ENCODE measurements around the gene SSC4D.
"Not testable (repeated sequence)": the region's sequence is repeated elsewhere in the genome, so short reads cannot be mapped to it uniquely, and the experiment has no call there.

Gene SSC4D

GRCh38 chr7:76421097-76421496 lies 11.6 kb upstream of the SSC4D start:
- not testable (repeated sequence) for DNase-seq (ENCODE audit: low read depth in 3 of 3)

- not testable (repeated sequence) for DNase-seq (ENCODE audit: low read depth in 3 of 3)
Measured at GRCh38 chr7:76417654-76418310, 8.3 kb upstream of the SSC4D start.

GRCh38 chr7:76412249-76412648 lies 2.8 kb upstream of the SSC4D start:
- no peak for DNase-seq (ENCODE audit: low read depth in 3 of 3)

- no peak for DNase-seq (ENCODE audit: low read depth in 3 of 3)
Measured at GRCh38 chr7:76411626-76412025, 2.1 kb upstream of the SSC4D start.

- DNase-seq (ENCODE audit: low read depth in 3 of 3), result no peak
Measured at GRCh38 chr7:76408121-76408560, 1.4 kb downstream of the SSC4D start.

- DNase-seq (ENCODE audit: low read depth in 3 of 3), result no peak
Measured at GRCh38 chr7:76407718-76408117, 1.8 kb downstream of the SSC4D start.

GRCh38 chr7:76405738-76406137 lies 3.8 kb downstream of the SSC4D start:
- DNase-seq (ENCODE audit: low read depth in 3 of 3), result no peak

GRCh38 chr7:76403780-76404494 lies 5.6 kb downstream of the SSC4D start:
- no peak for DNase-seq (ENCODE audit: low read depth in 3 of 3)

- not testable (repeated sequence) for DNase-seq (ENCODE audit: low read depth in 3 of 3)
Measured at GRCh38 chr7:76403097-76403496, 6.4 kb downstream of the SSC4D start.

- DNase-seq (ENCODE audit: low read depth in 3 of 3), result no peak
Measured at GRCh38 chr7:76400248-76400647, 9.2 kb downstream of the SSC4D start.

- DNase-seq (ENCODE audit: low read depth in 3 of 3), result peak; percentile 70 to 86 (median 72)
Measured at GRCh38 chr7:76397409-76398183, 11.9 kb downstream of the SSC4D start.

- DNase-seq (ENCODE audit: low read depth in 3 of 3), result no peak
Measured at GRCh38 chr7:76396864-76397263, 12.6 kb downstream of the SSC4D start.

- no peak for DNase-seq (ENCODE audit: low read depth in 3 of 3)
Measured at GRCh38 chr7:76395965-76396726, 13.4 kb downstream of the SSC4D start.

GRCh38 chr7:76395605-76395964 lies 13.9 kb downstream of the SSC4D start:
- DNase-seq (ENCODE audit: low read depth in 3 of 3), result not testable (repeated sequence)

GRCh38 chr7:76394957-76395356 lies 14.5 kb downstream of the SSC4D start:
- no peak for DNase-seq (ENCODE audit: low read depth in 3 of 3)

- peak; percentile 80 to 89 (median 87) for DNase-seq (ENCODE audit: low read depth in 3 of 3)
Measured at GRCh38 chr7:76393116-76394031, 16.1 kb downstream of the SSC4D start.

- DNase-seq (ENCODE audit: low read depth in 3 of 3), result no peak
Measured at GRCh38 chr7:76392531-76393115, 16.9 kb downstream of the SSC4D start.

- no peak for DNase-seq (ENCODE audit: low read depth in 3 of 3)
Measured at GRCh38 chr7:76390092-76390491, 19.4 kb downstream of the SSC4D start.

- not testable (repeated sequence) for DNase-seq (ENCODE audit: low read depth in 3 of 3)
Measured at GRCh38 chr7:76387789-76388188, 21.7 kb downstream of the SSC4D start.

- DNase-seq (ENCODE audit: low read depth in 3 of 3), result no peak
Measured at GRCh38 chr7:76386691-76387260, 22.7 kb downstream of the SSC4D start.
